Measurements from ENCODE around the gene RNPEP. TPM values are rescaled to one million over a fixed set of nuclear protein-coding genes. Genes with fewer than 3 reads are reported as not detected.

RNPEP gene, protein sequence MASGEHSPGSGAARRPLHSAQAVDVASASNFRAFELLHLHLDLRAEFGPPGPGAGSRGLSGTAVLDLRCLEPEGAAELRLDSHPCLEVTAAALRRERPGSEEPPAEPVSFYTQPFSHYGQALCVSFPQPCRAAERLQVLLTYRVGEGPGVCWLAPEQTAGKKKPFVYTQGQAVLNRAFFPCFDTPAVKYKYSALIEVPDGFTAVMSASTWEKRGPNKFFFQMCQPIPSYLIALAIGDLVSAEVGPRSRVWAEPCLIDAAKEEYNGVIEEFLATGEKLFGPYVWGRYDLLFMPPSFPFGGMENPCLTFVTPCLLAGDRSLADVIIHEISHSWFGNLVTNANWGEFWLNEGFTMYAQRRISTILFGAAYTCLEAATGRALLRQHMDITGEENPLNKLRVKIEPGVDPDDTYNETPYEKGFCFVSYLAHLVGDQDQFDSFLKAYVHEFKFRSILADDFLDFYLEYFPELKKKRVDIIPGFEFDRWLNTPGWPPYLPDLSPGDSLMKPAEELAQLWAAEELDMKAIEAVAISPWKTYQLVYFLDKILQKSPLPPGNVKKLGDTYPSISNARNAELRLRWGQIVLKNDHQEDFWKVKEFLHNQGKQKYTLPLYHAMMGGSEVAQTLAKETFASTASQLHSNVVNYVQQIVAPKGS
- 100 to 1,000 TPM in 1 of 4 donors, 10 to 100 TPM in 3; 44.6 to 129 (median 72.2) TPM for total RNA-seq

DNA sequence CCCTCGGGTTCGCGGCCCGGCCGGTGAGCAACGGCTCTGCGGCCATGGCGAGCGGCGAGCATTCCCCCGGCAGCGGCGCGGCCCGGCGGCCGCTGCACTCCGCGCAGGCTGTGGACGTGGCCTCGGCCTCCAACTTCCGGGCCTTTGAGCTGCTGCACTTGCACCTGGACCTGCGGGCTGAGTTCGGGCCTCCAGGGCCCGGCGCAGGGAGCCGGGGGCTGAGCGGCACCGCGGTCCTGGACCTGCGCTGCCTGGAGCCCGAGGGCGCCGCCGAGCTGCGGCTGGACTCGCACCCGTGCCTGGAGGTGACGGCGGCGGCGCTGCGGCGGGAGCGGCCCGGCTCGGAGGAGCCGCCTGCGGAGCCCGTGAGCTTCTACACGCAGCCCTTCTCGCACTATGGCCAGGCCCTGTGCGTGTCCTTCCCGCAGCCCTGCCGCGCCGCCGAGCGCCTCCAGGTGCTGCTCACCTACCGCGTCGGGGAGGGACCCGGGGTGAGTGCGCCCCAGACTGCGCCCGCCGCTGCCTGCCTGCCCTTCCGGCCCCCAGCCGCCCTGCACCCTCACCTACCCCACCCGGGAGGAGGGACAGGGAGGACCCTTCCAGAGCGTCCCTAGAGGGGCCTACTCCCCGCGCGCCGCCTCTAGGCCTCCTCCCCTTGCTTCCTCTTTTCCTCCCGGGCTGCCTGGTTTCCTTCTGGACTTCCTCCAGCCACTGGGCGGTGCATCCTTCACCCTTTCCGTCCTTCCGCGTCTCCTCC, at the start of gene RNPEP:
Gene RNPEP (plus strand): TSS at position 26 of the 757 bp plus-strand sequence. CDS start 19 bp downstream, at position 45.
- 0 to 1% methylated on average over 9 to 16 of the region's 80 CpGs for WGBS, 2 donors
- intact Hi-C loops (cut with DNase I): no loop called here
- DNase-seq: no peak
- Histone ChIP-seq H3K36me3 (no peaks in the 10 kb centered on the region), H3K4me3 (peak within 1 kb of the TSS; percentile 65 to 99 (median 96)), H3K4me1 (peaks cover 9 to 54% (median 25%) of the 10 kb centered on the region in 3 donors), H3K9me3 (no peaks in the 10 kb centered on the region), H3K27ac (peak within 1 kb of the TSS; percentile 88 to 97 (median 94)), H3K27me3 (no peaks in the 10 kb centered on the region)
- TF ChIP-seq, protein P1, sequence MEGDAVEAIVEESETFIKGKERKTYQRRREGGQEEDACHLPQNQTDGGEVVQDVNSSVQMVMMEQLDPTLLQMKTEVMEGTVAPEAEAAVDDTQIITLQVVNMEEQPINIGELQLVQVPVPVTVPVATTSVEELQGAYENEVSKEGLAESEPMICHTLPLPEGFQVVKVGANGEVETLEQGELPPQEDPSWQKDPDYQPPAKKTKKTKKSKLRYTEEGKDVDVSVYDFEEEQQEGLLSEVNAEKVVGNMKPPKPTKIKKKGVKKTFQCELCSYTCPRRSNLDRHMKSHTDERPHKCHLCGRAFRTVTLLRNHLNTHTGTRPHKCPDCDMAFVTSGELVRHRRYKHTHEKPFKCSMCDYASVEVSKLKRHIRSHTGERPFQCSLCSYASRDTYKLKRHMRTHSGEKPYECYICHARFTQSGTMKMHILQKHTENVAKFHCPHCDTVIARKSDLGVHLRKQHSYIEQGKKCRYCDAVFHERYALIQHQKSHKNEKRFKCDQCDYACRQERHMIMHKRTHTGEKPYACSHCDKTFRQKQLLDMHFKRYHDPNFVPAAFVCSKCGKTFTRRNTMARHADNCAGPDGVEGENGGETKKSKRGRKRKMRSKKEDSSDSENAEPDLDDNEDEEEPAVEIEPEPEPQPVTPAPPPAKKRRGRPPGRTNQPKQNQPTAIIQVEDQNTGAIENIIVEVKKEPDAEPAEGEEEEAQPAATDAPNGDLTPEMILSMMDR (IDR thresholded peaks at IDR 0.05): peak in 3 of 6 experiments; percentile 17 to 48 (median 31)
- TF ChIP-seq POLR2A (IDR thresholded peaks at IDR 0.05): peak in 2 of 4 donors; percentile 64 to 70

DNA sequence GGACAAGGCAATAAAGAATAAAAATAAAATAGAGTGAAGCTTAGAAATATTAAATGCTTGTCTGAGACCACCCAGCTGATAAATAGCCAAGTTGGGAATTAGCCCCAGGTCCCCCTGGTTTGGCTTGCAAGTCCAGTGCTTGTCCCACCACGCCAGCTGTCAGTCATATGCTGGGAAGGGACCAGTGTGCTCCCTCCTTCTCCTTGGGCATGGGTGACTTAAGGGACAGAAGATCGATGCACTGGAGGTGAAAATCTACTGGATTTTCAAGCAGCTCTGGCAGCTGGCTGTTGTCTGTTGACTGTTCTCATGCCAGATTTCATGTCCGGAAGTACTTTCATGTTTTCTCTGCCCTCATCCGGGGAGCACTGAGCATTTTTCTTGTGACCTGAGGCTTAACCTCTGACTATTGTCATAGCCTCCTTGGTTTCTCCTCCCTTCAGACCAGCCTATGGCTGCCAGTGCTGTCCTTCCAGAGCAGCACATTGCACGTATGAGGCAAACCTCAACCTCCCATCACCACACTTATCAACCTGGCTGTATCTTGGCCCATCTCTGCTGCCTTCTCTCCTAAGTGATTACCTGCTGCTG, 48.5 kb upstream of the RNPEP start:
- peak overlapping the region in 3 of 4 donors; percentile 41 to 72 (median 63) for H3K27ac ChIP-seq
- H3K27me3 ChIP-seq: no peaks in the 10 kb centered on the region
- H3K36me3 ChIP-seq: no peaks in the 10 kb centered on the region
- intact Hi-C loops (cut with DNase I): no loop called here
- H3K9me3 ChIP-seq: no peaks in the 10 kb centered on the region
- H3K4me1 ChIP-seq: peaks cover 0 to 55% (median 7%) of the 10 kb centered on the region in 3 donors
- no peak for DNase-seq
- WGBS, 2 donors: 36 to 40% methylated on average over 5 of the region's 5 CpGs
- H3K4me3 ChIP-seq: no peak overlapping the region
- TF ChIP-seq, protein P1 (IDR thresholded peaks at IDR 0.05): no peak
- no peak for TF ChIP-seq POLR2A (IDR thresholded peaks at IDR 0.05)

DNA sequence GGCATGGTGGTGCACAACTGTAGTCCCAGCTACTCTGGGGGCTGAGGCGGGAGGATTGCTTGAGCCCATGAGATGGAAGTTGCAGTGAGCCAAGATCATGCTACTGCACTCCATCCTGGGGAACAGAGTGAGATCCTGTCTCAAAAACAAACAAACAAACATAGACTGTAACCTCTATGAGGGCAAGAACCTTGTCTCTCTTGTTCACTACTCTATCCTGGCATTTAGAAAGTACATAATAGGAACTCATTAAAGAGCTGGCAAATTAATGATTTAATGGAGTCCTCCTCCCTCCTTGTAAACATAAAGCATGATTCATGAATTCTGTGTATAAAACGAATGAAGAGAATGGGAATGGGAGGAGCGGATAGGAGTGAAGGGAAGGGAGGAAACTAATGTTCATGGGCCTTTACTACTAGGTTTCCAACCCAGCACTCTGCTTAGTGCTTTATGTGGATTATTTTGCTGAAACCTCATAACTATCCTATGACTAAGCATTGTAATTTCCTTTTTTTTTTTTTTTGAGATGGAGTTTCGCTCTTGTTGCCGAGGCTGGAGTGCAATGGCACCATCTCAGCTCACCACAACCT, 44.7 kb upstream of the RNPEP start:
- H3K4me3 ChIP-seq: peak overlapping the region in 1 of 4 donors; percentile 28
- no peak for DNase-seq
- no peaks in the 10 kb centered on the region for H3K36me3 ChIP-seq
- H3K4me1 ChIP-seq: peaks cover 0 to 63% (median 0%) of the 10 kb centered on the region in 3 donors
- H3K9me3 ChIP-seq: no peaks in the 10 kb centered on the region
- WGBS, 2 donors: 37 to 50% methylated on average over 5 of the region's 5 CpGs
- TF ChIP-seq POLR2A (IDR thresholded peaks at IDR 0.05): no peak
- TF ChIP-seq, protein P1 (IDR thresholded peaks at IDR 0.05): no peak
- H3K27ac ChIP-seq: peak overlapping the region; percentile 10 to 92 (median 83)
- no peaks in the 10 kb centered on the region for H3K27me3 ChIP-seq
- intact Hi-C loops (cut with DNase I): no loop called here

DNA sequence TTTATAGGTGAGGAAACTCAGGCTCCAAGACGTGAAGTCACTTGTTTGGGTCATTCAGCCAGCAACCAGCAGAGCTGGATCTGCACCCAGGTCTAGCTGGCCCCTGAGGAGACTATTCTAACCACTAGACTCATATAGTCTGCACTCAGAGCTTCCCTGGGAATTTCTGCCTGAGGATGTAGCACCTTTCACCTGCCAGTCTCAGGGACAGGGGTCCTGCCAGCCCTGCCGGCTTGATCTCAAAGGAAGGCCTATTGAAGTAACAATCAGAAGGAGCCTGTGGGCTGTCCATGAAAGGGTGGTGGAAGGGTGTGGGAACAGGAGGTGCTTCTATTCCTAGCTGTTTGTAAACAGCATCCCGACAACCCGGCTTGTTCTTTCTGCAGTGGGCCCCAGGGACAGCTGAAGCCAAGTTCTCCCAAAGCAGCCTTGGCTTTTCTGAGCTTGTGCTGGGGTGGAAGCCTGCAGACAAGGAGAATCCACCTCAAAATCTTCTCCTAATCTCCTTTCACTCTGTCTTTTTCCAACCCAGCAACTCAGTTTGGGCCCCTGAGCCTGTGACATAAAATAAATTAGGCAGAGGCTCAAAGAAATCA, 43.9 kb upstream of the RNPEP start:
- Histone ChIP-seq H3K27me3 (peaks cover 0 to 4% (median 0%) of the 10 kb centered on the region in 4 donors), H3K4me1 (peaks cover 0 to 63% (median 0%) of the 10 kb centered on the region in 3 donors), H3K9me3 (no peaks in the 10 kb centered on the region), H3K27ac (peak overlapping the region; percentile 10 to 92 (median 83)), H3K36me3 (no peaks in the 10 kb centered on the region), H3K4me3 (peak overlapping the region in 2 of 4 donors; percentile 4 to 28)
- WGBS, 2 donors: 52 to 59% methylated on average over 2 to 3 of the region's 4 CpGs
- DNase-seq: no peak
- intact Hi-C loops (cut with DNase I): no loop called here
- TF ChIP-seq, protein P1 (IDR thresholded peaks at IDR 0.05): no peak
- no peak for TF ChIP-seq POLR2A (IDR thresholded peaks at IDR 0.05)
